ENCODE measurements around the gene ITIH3. TPM values are rescaled to one million over a fixed set of nuclear protein-coding genes. Genes with fewer than 3 reads are reported as not detected.

Gene ITIH3, protein sequence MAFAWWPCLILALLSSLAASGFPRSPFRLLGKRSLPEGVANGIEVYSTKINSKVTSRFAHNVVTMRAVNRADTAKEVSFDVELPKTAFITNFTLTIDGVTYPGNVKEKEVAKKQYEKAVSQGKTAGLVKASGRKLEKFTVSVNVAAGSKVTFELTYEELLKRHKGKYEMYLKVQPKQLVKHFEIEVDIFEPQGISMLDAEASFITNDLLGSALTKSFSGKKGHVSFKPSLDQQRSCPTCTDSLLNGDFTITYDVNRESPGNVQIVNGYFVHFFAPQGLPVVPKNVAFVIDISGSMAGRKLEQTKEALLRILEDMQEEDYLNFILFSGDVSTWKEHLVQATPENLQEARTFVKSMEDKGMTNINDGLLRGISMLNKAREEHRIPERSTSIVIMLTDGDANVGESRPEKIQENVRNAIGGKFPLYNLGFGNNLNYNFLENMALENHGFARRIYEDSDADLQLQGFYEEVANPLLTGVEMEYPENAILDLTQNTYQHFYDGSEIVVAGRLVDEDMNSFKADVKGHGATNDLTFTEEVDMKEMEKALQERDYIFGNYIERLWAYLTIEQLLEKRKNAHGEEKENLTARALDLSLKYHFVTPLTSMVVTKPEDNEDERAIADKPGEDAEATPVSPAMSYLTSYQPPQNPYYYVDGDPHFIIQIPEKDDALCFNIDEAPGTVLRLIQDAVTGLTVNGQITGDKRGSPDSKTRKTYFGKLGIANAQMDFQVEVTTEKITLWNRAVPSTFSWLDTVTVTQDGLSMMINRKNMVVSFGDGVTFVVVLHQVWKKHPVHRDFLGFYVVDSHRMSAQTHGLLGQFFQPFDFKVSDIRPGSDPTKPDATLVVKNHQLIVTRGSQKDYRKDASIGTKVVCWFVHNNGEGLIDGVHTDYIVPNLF
- polyA plus RNA-seq = not detected in 2 replicates

DNA sequence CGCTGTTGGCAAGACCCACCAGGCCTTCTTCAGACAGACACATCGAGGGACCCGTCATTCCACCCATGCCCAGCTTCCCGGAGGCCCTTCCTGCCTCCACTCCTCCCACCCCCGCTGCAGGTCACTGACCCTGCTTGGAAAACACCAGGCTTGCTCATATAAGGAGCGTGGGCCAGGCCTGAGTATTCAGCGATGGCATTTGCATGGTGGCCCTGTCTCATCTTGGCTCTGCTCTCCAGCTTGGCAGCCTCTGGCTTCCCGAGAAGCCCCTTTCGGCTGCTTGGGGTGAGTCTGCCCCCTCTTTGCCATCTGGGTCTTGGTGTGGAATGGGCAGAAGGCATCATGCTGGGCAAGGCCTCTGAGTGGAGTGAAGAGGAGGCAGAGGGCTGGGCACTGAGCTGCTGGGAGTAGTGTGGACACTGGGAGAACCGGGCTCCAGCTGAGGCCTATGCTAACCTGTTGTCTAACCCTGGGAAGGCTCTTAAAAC, at the start of gene ITIH3:
TSS of gene ITIH3 (plus strand) at position 185 of the 488 bp plus-strand sequence. CDS start at position 193, 8 bp downstream.

DNA sequence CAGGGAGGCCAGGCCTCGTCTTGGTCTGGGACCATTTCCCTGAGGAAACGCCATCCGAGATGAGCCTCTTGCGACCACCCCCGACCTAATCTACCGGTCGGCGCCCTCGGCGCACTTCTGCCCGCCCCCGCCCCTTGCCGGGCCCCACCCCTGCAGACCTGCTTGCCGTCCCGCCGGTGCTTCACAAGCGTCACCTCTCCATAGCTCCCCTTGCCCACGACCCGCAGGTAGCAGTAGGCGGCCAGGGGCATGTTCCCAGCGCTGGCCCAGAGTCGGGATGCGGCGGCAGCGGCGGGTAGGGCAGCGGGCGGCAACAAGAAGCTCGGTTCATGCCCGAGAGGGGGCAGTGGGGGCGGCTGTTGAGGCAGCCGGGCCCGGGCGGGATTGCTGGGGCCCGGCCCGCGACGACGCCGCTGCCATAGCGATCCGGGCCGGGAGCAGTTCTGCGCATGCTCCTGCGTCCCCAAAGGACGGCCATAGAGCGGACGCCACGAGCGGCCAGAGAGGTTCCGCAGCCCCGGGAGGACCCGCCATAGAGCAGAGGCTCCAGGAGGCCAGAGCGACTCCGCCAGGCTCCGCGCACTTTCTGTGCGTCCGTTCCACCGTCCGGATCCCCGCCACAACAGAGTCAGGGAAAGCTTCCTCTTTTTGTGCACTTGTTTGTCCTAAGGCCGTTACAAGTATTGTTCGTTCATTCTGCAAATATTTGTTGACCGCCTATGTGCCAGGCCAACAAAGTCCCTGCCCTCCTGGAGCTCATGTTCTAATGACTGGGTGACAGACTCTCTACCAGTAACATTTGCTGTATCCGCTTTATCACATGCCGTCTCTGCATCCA, 23.9 kb upstream of the ITIH3 start, which contains the start of gene NEK4:
TSS of gene NEK4 (minus strand) at position 445 of the 838 bp plus-strand sequence. CDS start at position 251, 194 bp downstream.

DNA sequence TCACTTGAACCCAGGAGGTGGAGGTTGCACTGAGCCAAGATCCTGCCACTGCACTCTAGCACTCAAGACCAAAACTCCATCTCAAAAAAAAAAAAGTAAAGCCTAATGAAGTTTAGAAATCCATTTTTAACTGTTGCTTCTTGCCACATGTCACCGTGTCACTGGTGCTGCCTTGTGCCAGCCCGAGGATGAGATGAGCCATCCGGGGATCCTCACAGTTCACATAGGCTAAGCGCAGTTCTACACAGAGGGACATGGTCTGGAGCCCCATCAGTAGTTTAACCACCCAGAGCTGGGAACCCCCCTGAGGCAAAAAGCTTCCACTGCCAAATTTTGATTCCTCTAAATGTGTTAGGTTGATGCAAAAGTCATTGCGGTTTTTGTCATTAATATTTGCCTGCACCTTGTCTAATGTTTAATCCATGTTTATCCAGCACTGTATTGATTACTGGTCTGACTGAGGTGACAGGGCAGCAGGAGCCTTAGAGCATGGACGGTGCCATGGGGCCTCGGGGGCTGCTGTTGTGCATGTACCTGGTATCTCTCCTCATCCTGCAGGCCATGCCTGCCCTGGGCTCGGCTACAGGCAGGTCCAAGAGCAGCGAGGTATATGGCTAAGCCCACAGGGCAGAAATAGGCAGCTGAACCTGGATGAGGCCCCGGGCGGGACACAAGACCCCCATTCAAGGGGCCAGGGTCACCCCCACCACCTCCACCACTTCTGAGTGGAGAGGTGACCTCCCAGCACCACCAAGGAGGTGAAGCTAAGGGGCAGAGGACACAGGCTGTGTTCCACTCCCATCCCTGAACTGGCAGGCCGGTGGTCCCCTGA, 17.3 kb upstream of the ITIH3 start, which contains the start of gene ITIH1:
TSS of gene ITIH1 (plus strand) at position 473 of the 832 bp plus-strand sequence. CDS start at position 490, 17 bp downstream.

DNA sequence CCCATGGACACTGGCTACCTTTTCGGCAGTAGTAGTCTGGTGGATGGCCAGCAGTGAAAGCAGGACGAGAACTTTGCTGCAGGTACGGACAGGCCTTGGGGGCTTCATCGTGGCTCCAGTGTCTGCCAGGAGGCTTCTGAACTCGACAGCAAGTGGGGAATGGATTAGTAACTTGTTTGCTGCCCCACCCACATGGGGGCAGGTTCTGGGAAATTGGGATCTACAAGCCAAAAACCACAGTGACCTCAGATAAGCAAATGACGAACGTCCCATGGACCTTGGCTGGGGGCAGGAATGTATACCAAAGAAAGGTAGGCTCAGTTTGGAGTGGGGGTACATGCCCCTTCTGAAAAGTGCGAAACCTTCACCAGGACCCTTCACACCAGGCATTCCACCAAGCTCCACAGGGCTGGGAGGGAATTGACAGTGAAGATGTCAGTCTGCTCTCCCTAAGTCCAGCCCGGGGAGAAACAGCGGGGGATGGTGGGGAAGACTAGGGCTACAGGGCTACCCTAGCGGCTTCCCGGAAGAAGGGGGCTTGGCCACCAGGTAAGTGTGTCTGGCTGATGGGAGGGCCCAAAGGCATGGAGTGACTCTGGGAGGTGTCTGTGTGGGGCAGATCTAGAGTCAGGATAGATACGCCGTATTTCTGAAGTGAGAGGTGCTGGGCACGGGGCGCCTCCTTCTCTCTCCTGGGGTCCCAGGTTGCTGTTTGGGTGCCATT, 36.1 kb downstream of the ITIH3 start, which contains the start of gene ITIH4:
TSS of gene ITIH4 (minus strand) at position 138 of the 724 bp plus-strand sequence. CDS start at position 108, 30 bp downstream.

DNA sequence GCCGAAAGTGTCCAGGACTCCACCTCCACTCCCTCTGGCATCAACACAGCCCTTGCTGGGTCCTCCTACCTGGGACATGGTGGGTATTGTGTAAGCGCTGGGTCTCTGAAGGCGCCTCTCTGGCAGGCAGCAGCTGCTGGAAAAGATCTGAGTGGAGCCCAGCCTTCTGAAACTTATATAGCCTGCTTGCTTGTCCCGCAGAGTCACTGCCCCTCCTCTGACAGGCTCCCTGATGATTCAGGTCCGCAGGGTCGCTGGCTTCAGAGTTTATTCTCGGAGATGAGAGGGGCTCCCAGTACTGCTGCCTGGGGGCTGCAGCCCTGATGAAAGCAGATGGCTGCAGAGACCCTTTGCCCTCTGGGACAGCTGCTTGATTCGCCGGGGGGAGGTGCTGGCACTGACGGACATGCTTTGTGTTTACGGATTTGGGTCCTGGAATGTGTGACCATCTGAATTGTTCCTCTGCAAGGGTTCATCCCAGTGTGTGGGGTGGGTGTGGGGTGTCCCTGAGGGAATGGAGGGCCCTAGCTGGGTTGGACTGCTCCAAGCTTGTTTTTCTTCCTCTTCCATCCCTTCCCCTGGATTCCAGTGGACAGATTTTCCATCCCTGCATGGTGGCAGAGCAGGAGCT, 40.4 kb downstream of the ITIH3 start, which contains the start of gene MUSTN1:
TSS of gene MUSTN1 (minus strand) at position 149 of the 631 bp plus-strand sequence. CDS start at position 78, 71 bp downstream.

Other genes with a start within 250 kb of the ITIH3 start
- gene PBRM1, start 108.9 kb upstream of the ITIH3 start, polyA plus RNA-seq = 10.5 and 16.0 TPM in 2 replicates
- gene GNL3, start 108.8 kb upstream of the ITIH3 start, polyA plus RNA-seq = 103 and 104 TPM in 2 replicates
- gene GLT8D1, start 89.0 kb upstream of the ITIH3 start, polyA plus RNA-seq = 39.4 and 60.3 TPM in 2 replicates
- 1,299 and 1,545 TPM in 2 replicates for gene SPCS1, start 88.7 kb upstream of the ITIH3 start, polyA plus RNA-seq
- 3.9 and 8.5 TPM in 2 replicates for gene NEK4, start 23.9 kb upstream of the ITIH3 start, polyA plus RNA-seq
- gene ITIH1, start 17.2 kb upstream of the ITIH3 start, polyA plus RNA-seq = not detected in 2 replicates
- gene ITIH4, start 35.9 kb downstream of the ITIH3 start, polyA plus RNA-seq = 0.39 and 2.6 TPM in 2 replicates
- gene MUSTN1, start 40.2 kb downstream of the ITIH3 start, polyA plus RNA-seq = 4.2 and 7.6 TPM in 2 replicates
- gene STIMATE, start 102.8 kb downstream of the ITIH3 start, polyA plus RNA-seq = 1.6 and 1.8 TPM in 2 replicates